Spleen (tissue), 11 donors: ENCODE results near the gene MYO5B. TPM values are rescaled to one million over a fixed set of nuclear protein-coding genes. Genes with fewer than 3 reads are reported as not detected.

Experiments
- DNase-seq: peaks from one replicate; pipeline ENCODE4 v3.0.0-alpha.2; 2020
- H3K27ac ChIP-seq, 8 donors: fragments of 200-600 bp; sonication (generic) in 7 of 8; 1 replicate in 4 of 8; 2 replicates in 4 of 8; pipeline versions ENCODE4 v1.5.0 to v1.8.0; 2016 to 2021; ENCODE audit warnings: inconsistent platforms in 4 of 8, mild to moderate bottlenecking in 4 of 8, moderate library complexity in 1 of 8
- H3K27me3 ChIP-seq, 7 donors: fragments of 200-600 bp; sonication (generic) in 6 of 7; replicated peaks in 1 of 7; 1 replicate in 4 of 7; 2 replicates in 3 of 7; pipeline versions ENCODE4 v1.5.0 to v1.8.0; 2016 to 2021; ENCODE audit warnings: inconsistent platforms in 3 of 7, mild to moderate bottlenecking in 1 of 7
- H3K36me3 ChIP-seq, 6 donors: fragments of 200-600 bp; sonication (generic) in 5 of 6; 1 replicate in 4 of 6; 2 replicates in 2 of 6; pipeline versions ENCODE4 v1.5.0 to v1.8.0; 2016 to 2021; ENCODE audit warnings: inconsistent platforms in 2 of 6
- H3K4me1 ChIP-seq, 6 donors: fragments of 200-600 bp; sonication (generic) in 5 of 6; 1 replicate in 3 of 6; 2 replicates in 3 of 6; pipeline versions ENCODE4 v1.5.0 to v1.8.0; 2016 to 2021; ENCODE audit warnings: inconsistent platforms in 3 of 6
- H3K4me3 ChIP-seq, 8 donors: fragments of 200-600 bp; sonication (generic) in 7 of 8; 1 replicate in 4 of 8; 2 replicates in 4 of 8; pipeline versions ENCODE4 v1.5.0 to v1.8.0; 2016 to 2021; ENCODE audit warnings: inconsistent platforms in 4 of 8, mild to moderate bottlenecking in 4 of 8, moderate library complexity in 2 of 8
- H3K9me3 ChIP-seq, 8 donors: fragments of 200-600 bp; sonication (generic) in 7 of 8; 1 replicate in 4 of 8; 2 replicates in 4 of 8; pipeline versions ENCODE4 v1.5.0 to v1.8.0; 2016 to 2021; ENCODE audit warnings: inconsistent platforms in 4 of 8
- CTCF ChIP-seq, 11 experiments: fragments of 200-600 bp in 7 of 11; fragments of 450-650 bp in 4 of 11; sonication (generic) in 4 of 11; IDR thresholded peaks in 8 of 11; conservative IDR thresholded peaks in 3 of 11; 1 replicate in 7 of 11; 2 replicates in 4 of 11; pipeline versions ENCODE4 v1.4.0 to v1.8.0; 2016 to 2021; ENCODE audit warnings: antibody characterized with exemption in 11 of 11, inconsistent platforms in 4 of 11, mild to moderate bottlenecking in 1 of 11
- POLR2A ChIP-seq, 3 donors: fragments of 450-650 bp; IDR thresholded peaks; one replicate each; pipeline ENCODE4 v1.5.1; 2017; ENCODE audit warnings: antibody characterized with exemption in 3 of 3, mild to moderate bottlenecking in 1 of 3
- POLR2AphosphoS5 ChIP-seq, 3 donors: sonication (generic); formaldehyde crosslinking; IDR thresholded peaks; one replicate each; pipeline ENCODE4 v1.5.1; 2017; ENCODE audit warnings: antibody characterized with exemption in 3 of 3
- WGBS, 5 donors: extraction: QIAGEN DNeasy Blood & Tissue Kit in 3 of 5; methylation state at CpG; one replicate each; pipeline versions ENCODE4 v1.1.5 to v1.1.7; 2013 to 2018; 5-methylcytosine and 5-hydroxymethylcytosine counted together
- intact Hi-C: fragments of 100-400 bp; cut with DNase I; formaldehyde crosslinking; loops from one replicate; pipeline ENCODE4 v1.15.0; 2023; ENCODE audit warnings: low total_unique reads
- polyA plus RNA-seq, 3 donors: library from polyadenylated mRNA; stranded (reverse); fragments of 200-250 nt; gene quantifications; one replicate each; pipeline ENCODE4 v1.2.1, GENCODE V29; 2013
- total RNA-seq, 7 donors: library from RNA; depleted of rRNA in 3 of 7; stranded (reverse); fragments of >200 nt in 3 of 7; fragmentation: NEBNext Ultra II Directional in 4 of 7; extraction: Animal tissue kit (Norgen Biotek cat#: 25700) in 4 of 7; gene quantifications; one replicate each; pipeline versions ENCODE4 v1.1.0 to v1.2.1, GENCODE V29; 2016 to 2021
- donor health status: healthy with polysubstance abuse.
- donor health status: DM: no; HTN: no; CAD: no; lungs with moderate emphysema.
- donor health status: DM: no; HTN: no; CAD: no.
- donor health status: Bipolar disorder and iron deficiency.
- donor health status: healthy.
- donor health status: DM: no; HTN: no; CAD: no.
- donor health status: DM: yes; HTN: yes; CAD: no.

Gene MYO5B
- total and polyA plus RNA-seq, 10 donors, result 0.74 to 6.0 (median 2.4) TPM

GRCh38 chr18:49846361-49846662, 348.6 kb downstream of the MYO5B start:
- no peak overlapping the region for H3K4me3 ChIP-seq
- no peak for TF ChIP-seq POLR2A (IDR thresholded peaks at IDR 0.05)
- TF ChIP-seq CTCF (IDR thresholded peaks at IDR 0.05 in 8 of 11, conservative IDR thresholded peaks at IDR 0.05 in 3 of 11), result no peak
- no peak for TF ChIP-seq POLR2AphosphoS5 (IDR thresholded peaks at IDR 0.05)
- intact Hi-C loops, result no loop called here
- peaks cover 0 to 12% (median 0%) of the 10 kb centered on the region in 6 donors for H3K36me3 ChIP-seq
- 69 to 83% (median 81%) methylated on average over 5 of the region's 5 CpGs for WGBS, 5 donors
- no peak overlapping the region for H3K27ac ChIP-seq
- no peaks in the 10 kb centered on the region for H3K9me3 ChIP-seq
- DNase-seq, result no peak
- H3K4me1 ChIP-seq, result no peaks in the 10 kb centered on the region
- peaks cover 0 to 26% (median 0%) of the 10 kb centered on the region in 7 donors for H3K27me3 ChIP-seq

GRCh38 chr18:49845629-49846360, 349.2 kb downstream of the MYO5B start:
- no peak overlapping the region for H3K4me3 ChIP-seq
- WGBS, 5 donors, result 67 to 87% (median 83%) methylated on average over 4 to 6 of the region's 6 CpGs
- H3K4me1 ChIP-seq, result no peaks in the 10 kb centered on the region
- H3K27me3 ChIP-seq, result peaks cover 0 to 26% (median 0%) of the 10 kb centered on the region in 7 donors
- TF ChIP-seq POLR2AphosphoS5 (IDR thresholded peaks at IDR 0.05) (no peak), POLR2A (IDR thresholded peaks at IDR 0.05) (no peak), CTCF (IDR thresholded peaks at IDR 0.05 in 8 of 11, conservative IDR thresholded peaks at IDR 0.05 in 3 of 11) (no peak)
- no peak overlapping the region for H3K27ac ChIP-seq
- H3K9me3 ChIP-seq, result no peaks in the 10 kb centered on the region
- DNase-seq, result no peak
- intact Hi-C loops, result no loop called here
- H3K36me3 ChIP-seq, result peaks cover 0 to 12% (median 0%) of the 10 kb centered on the region in 6 donors

- WGBS, 5 donors, result 90 to 100% (median 93%) methylated on average over 1 of the region's 1 CpG
- H3K27ac ChIP-seq, result no peak overlapping the region
- DNase-seq, result no peak
- H3K27me3 ChIP-seq, result peaks cover 0 to 19% (median 0%) of the 10 kb centered on the region in 7 donors
- no peaks in the 10 kb centered on the region for H3K9me3 ChIP-seq
- peaks cover 0 to 12% (median 0%) of the 10 kb centered on the region in 6 donors for H3K36me3 ChIP-seq
- H3K4me1 ChIP-seq, result no peaks in the 10 kb centered on the region
- intact Hi-C loops, result no loop called here
- H3K4me3 ChIP-seq, result no peak overlapping the region
- TF ChIP-seq POLR2AphosphoS5 (IDR thresholded peaks at IDR 0.05) (no peak), CTCF (IDR thresholded peaks at IDR 0.05 in 8 of 11, conservative IDR thresholded peaks at IDR 0.05 in 3 of 11) (no peak), POLR2A (IDR thresholded peaks at IDR 0.05) (no peak)
These were observed 350.0 kb downstream of the MYO5B start for GRCh38 chr18:49844903-49845302.

- Histone ChIP-seq H3K4me3 (no peak overlapping the region), H3K4me1 (no peaks in the 10 kb centered on the region), H3K27me3 (peaks cover 0 to 11% (median 0%) of the 10 kb centered on the region in 7 donors), H3K36me3 (peaks cover 0 to 15% (median 0%) of the 10 kb centered on the region in 6 donors), H3K9me3 (no peaks in the 10 kb centered on the region), H3K27ac (no peak overlapping the region)
- DNase-seq, result peak; percentile 59
- no peak for TF ChIP-seq CTCF (IDR thresholded peaks at IDR 0.05 in 8 of 11, conservative IDR thresholded peaks at IDR 0.05 in 3 of 11)
- no peak for TF ChIP-seq POLR2AphosphoS5 (IDR thresholded peaks at IDR 0.05)
- TF ChIP-seq POLR2A (IDR thresholded peaks at IDR 0.05), result no peak
- intact Hi-C loops, result no loop called here
- WGBS, 5 donors, result 70 to 88% (median 80%) methylated on average over 6 of the region's 6 CpGs
These were observed 350.9 kb downstream of the MYO5B start for GRCh38 chr18:49843778-49844625.
